Measurements from ENCODE around the gene CACNA1F. TPM values are rescaled to one million over a fixed set of nuclear protein-coding genes. Genes with fewer than 3 reads are reported as not detected.

The CACNA1F gene
- total and polyA plus RNA-seq, 2 experiments from 2014 or later: not detected

GRCh38 chrX:49276671-49277534, 43.8 kb upstream of the CACNA1F start:
- Histone ChIP-seq H4K20me1 (ENCODE audit: insufficient read depth) (no peaks in the 10 kb centered on the region), H3K79me2 (ENCODE audit: insufficient read depth) (peaks cover 18% of the 10 kb centered on the region), H3K9ac (no peak overlapping the region), H3F3A (ENCODE audit: insufficient read depth) (no peaks in the 10 kb centered on the region), H3K9me3 (ENCODE audit: low read depth) (no peaks in the 10 kb centered on the region), H3K4me3 (no peak overlapping the region), H3K27me3 (replicated peaks; ENCODE audit: insufficient read depth) (no peaks in the 10 kb centered on the region), H3K9me2 (ENCODE audit: insufficient read depth) (no peaks in the 10 kb centered on the region), H2AFZ (no peak overlapping the region), H3K27ac (no peak overlapping the region), H3K4me2 (ENCODE audit: unreplicated experiment) (no peak overlapping the region), H3K36me3 (ENCODE audit: low read depth) (no peaks in the 10 kb centered on the region), H3K4me1 (ENCODE audit: insufficient read depth) (no peaks in the 10 kb centered on the region)
- peak; percentile 38 for DNase-seq
- WGBS, 2 experiments (ENCODE audit: low coverage in 1 of 2, low lambda C conversion rate in 2 of 2, missing lambda C conversion rate in 2 of 2): 74 to 75% methylated on average over 14 to 19 of the region's 19 CpGs
- in situ Hi-C loops (cut with MboI): no loop called here
- no peak for TF ChIP-seq EZH2phosphoT487 (IDR thresholded peaks at IDR 0.05; ENCODE audit: insufficient read depth, low read depth)
- TF ChIP-seq EZH2 (IDR thresholded peaks at IDR 0.05; ENCODE audit: insufficient read depth, poor library complexity, severe bottlenecking): no peak

GRCh38 chrX:49276207-49276606, 43.1 kb upstream of the CACNA1F start:
- Histone ChIP-seq H3F3A (ENCODE audit: insufficient read depth) (no peaks in the 10 kb centered on the region), H3K4me1 (ENCODE audit: insufficient read depth) (no peaks in the 10 kb centered on the region), H3K4me3 (no peak overlapping the region), H4K20me1 (ENCODE audit: insufficient read depth) (no peaks in the 10 kb centered on the region), H3K36me3 (ENCODE audit: low read depth) (no peaks in the 10 kb centered on the region), H3K9me3 (ENCODE audit: low read depth) (no peaks in the 10 kb centered on the region), H3K27ac (no peak overlapping the region), H3K9ac (no peak overlapping the region), H2AFZ (no peak overlapping the region), H3K4me2 (ENCODE audit: unreplicated experiment) (no peak overlapping the region), H3K9me2 (ENCODE audit: insufficient read depth) (no peaks in the 10 kb centered on the region), H3K79me2 (ENCODE audit: insufficient read depth) (peaks cover 25% of the 10 kb centered on the region), H3K27me3 (replicated peaks; ENCODE audit: insufficient read depth) (no peaks in the 10 kb centered on the region)
- TF ChIP-seq EZH2 (IDR thresholded peaks at IDR 0.05; ENCODE audit: insufficient read depth, poor library complexity, severe bottlenecking) (no peak), EZH2phosphoT487 (IDR thresholded peaks at IDR 0.05; ENCODE audit: insufficient read depth, low read depth) (no peak)
- no peak for DNase-seq
- WGBS, 2 experiments (ENCODE audit: low coverage in 1 of 2, low lambda C conversion rate in 2 of 2, missing lambda C conversion rate in 2 of 2): 69 to 87% methylated on average over 1 of the region's 1 CpG
- in situ Hi-C loops (cut with MboI): no loop called here

GRCh38 chrX:49273181-49273727, 40.1 kb upstream of the CACNA1F start:
- H3K4me1 ChIP-seq (ENCODE audit: insufficient read depth): peaks cover 6% of the 10 kb centered on the region; the same call in 1 of the 2 replicates
- no peak for TF ChIP-seq EZH2phosphoT487 (IDR thresholded peaks at IDR 0.05; ENCODE audit: insufficient read depth, low read depth)
- no peak for TF ChIP-seq EZH2 (IDR thresholded peaks at IDR 0.05; ENCODE audit: insufficient read depth, poor library complexity, severe bottlenecking)
- H3K36me3 ChIP-seq (ENCODE audit: low read depth): no peaks in the 10 kb centered on the region
- no peaks in the 10 kb centered on the region for H3K9me3 ChIP-seq (ENCODE audit: low read depth)
- H4K20me1 ChIP-seq (ENCODE audit: insufficient read depth): no peaks in the 10 kb centered on the region
- H3F3A ChIP-seq (ENCODE audit: insufficient read depth): no peaks in the 10 kb centered on the region
- in situ Hi-C loops (cut with MboI): no loop called here
- H3K9ac ChIP-seq: no peak overlapping the region
- no peak overlapping the region for H3K27ac ChIP-seq
- no peaks in the 10 kb centered on the region for H3K27me3 ChIP-seq (replicated peaks; ENCODE audit: insufficient read depth)
- H3K4me3 ChIP-seq: no peak overlapping the region
- H3K4me2 ChIP-seq (ENCODE audit: unreplicated experiment): no peak overlapping the region
- H2AFZ ChIP-seq: no peak overlapping the region
- DNase-seq: no peak
- H3K79me2 ChIP-seq (ENCODE audit: insufficient read depth): peaks cover 36% of the 10 kb centered on the region
- no peaks in the 10 kb centered on the region for H3K9me2 ChIP-seq (ENCODE audit: insufficient read depth)
- 73 to 77% methylated on average over 8 of the region's 8 CpGs for WGBS, 2 experiments (ENCODE audit: low coverage in 1 of 2, low lambda C conversion rate in 2 of 2, missing lambda C conversion rate in 2 of 2)

GRCh38 chrX:49272421-49272820, 39.3 kb upstream of the CACNA1F start:
- Histone ChIP-seq H3K4me2 (ENCODE audit: unreplicated experiment) (no peak overlapping the region), H2AFZ (no peak overlapping the region), H3K27ac (no peak overlapping the region), H3K27me3 (replicated peaks; ENCODE audit: insufficient read depth) (no peaks in the 10 kb centered on the region), H3K79me2 (ENCODE audit: insufficient read depth) (peaks cover 36% of the 10 kb centered on the region), H3K9ac (no peak overlapping the region), H3F3A (ENCODE audit: insufficient read depth) (no peaks in the 10 kb centered on the region), H3K9me2 (ENCODE audit: insufficient read depth) (no peaks in the 10 kb centered on the region), H3K36me3 (ENCODE audit: low read depth) (no peaks in the 10 kb centered on the region), H3K4me3 (no peak overlapping the region), H3K9me3 (ENCODE audit: low read depth) (no peaks in the 10 kb centered on the region), H4K20me1 (ENCODE audit: insufficient read depth) (no peaks in the 10 kb centered on the region), H3K4me1 (ENCODE audit: insufficient read depth) (peaks cover 6% of the 10 kb centered on the region; the same call in 1 of the 2 replicates)
- WGBS, 2 experiments (ENCODE audit: low coverage in 1 of 2, low lambda C conversion rate in 2 of 2, missing lambda C conversion rate in 2 of 2): 53 to 56% methylated on average over 6 of the region's 6 CpGs
- no peak for DNase-seq
- no peak for TF ChIP-seq EZH2phosphoT487 (IDR thresholded peaks at IDR 0.05; ENCODE audit: insufficient read depth, low read depth)
- no peak for TF ChIP-seq EZH2 (IDR thresholded peaks at IDR 0.05; ENCODE audit: insufficient read depth, poor library complexity, severe bottlenecking)
- in situ Hi-C loops (cut with MboI): no loop called here

Measured in GM23248 (cell line).